Esophagus muscularis mucosa (tissue), 4 donors: ENCODE measurements around the gene ADCY1. TPM values are rescaled to one million over a fixed set of nuclear protein-coding genes. Genes with fewer than 3 reads are reported as not detected.
A peak's percentile ranks its signal among the peaks of the same experiment; 100 is the strongest.

Source experiments
- DNase-seq: peaks from one replicate; pipeline ENCODE4 v3.0.0-alpha.2; 2017; ENCODE audit errors: extremely low spot score
- H3K27ac ChIP-seq, 4 donors: fragments of 200-600 bp; sonication (generic); replicated peaks in 1 of 4; 1 replicate in 3 of 4; 2 replicates in 1 of 4; pipeline ENCODE4 v1.5.1; 2016 to 2019; ENCODE audit warnings: mild to moderate bottlenecking in 1 of 4
- H3K27me3 ChIP-seq, 4 donors: fragments of 200-600 bp; sonication (generic); one replicate each; pipeline versions ENCODE4 v1.5.1 to v1.6.0; 2016 to 2019
- H3K36me3 ChIP-seq, 4 donors: fragments of 200-600 bp; sonication (generic); one replicate each; pipeline ENCODE4 v1.5.1; 2016 to 2019
- H3K4me1 ChIP-seq, 4 donors: fragments of 200-600 bp; sonication (generic); one replicate each; pipeline ENCODE4 v1.5.1; 2016 to 2019
- H3K4me3 ChIP-seq, 4 donors: fragments of 200-600 bp; sonication (generic); 1 replicate in 2 of 4; 2 replicates in 2 of 4; pipeline ENCODE4 v1.5.1; 2016 to 2019; ENCODE audit warnings: mild to moderate bottlenecking in 4 of 4, moderate library complexity in 1 of 4
- H3K9me3 ChIP-seq, 4 donors: fragments of 200-600 bp; sonication (generic); 1 replicate in 3 of 4; 2 replicates in 1 of 4; pipeline ENCODE4 v1.5.1; 2016 to 2019
- CTCF ChIP-seq, 3 experiments: fragments of 200-600 bp in 2 of 3; fragments of 450-650 bp in 1 of 3; sonication (generic) in 2 of 3; IDR thresholded peaks; one replicate each; pipeline ENCODE4 v1.5.1; 2017 to 2019; ENCODE audit warnings: antibody characterized with exemption in 3 of 3, mild to moderate bottlenecking in 2 of 3, moderate library complexity in 1 of 3
- EP300 ChIP-seq: sonication (generic); formaldehyde crosslinking; IDR thresholded peaks from one replicate; pipeline ENCODE4 v1.6.1; 2017; ENCODE audit warnings: antibody characterized with exemption
- POLR2A ChIP-seq: fragments of 450-650 bp; IDR thresholded peaks from one replicate; pipeline ENCODE4 v1.6.1; 2017; ENCODE audit warnings: antibody characterized with exemption, moderate library complexity, mild to moderate bottlenecking, low read depth
- POLR2AphosphoS5 ChIP-seq, 2 donors: sonication (generic); formaldehyde crosslinking; IDR thresholded peaks; one replicate each; pipeline ENCODE4 v1.6.1; 2017; ENCODE audit warnings: antibody characterized with exemption in 2 of 2
- WGBS: methylation state at CpG from one replicate; pipeline ENCODE4 v1.1.5; 2018; 5-methylcytosine and 5-hydroxymethylcytosine counted together
- intact Hi-C: fragments of 100-400 bp; cut with DNase I; formaldehyde crosslinking; loops from one replicate; pipeline ENCODE4 v1.15.1; 2023
- total RNA-seq, 4 donors: library from RNA; depleted of rRNA; stranded (reverse); fragments of >200 nt; gene quantifications; one replicate each; pipeline versions ENCODE4 v1.1.0 to v1.2.1, GENCODE V29; 2016

The ADCY1 gene
- total RNA-seq, 4 donors from 2014 or later, result 0.42 to 2.1 (median 1.2) TPM

- no peak for TF ChIP-seq POLR2AphosphoS5 (IDR thresholded peaks at IDR 0.05)
- no peak overlapping the region for H3K4me3 ChIP-seq
- H3K4me1 ChIP-seq, result no peaks in the 10 kb centered on the region
- intact Hi-C loops, result no loop called here
- peaks cover 0 to 7% (median 1%) of the 10 kb centered on the region in 4 donors for H3K9me3 ChIP-seq
- peak; percentile 50 for DNase-seq
- WGBS, result 75% methylated on average over 7 of the region's 7 CpGs
- no peaks in the 10 kb centered on the region for H3K36me3 ChIP-seq
- no peak overlapping the region for H3K27ac ChIP-seq
- no peaks in the 10 kb centered on the region for H3K27me3 ChIP-seq
These were observed 32.8 kb downstream of the ADCY1 start for GRCh38 chr7:45606931-45607330.

- WGBS, result 97% methylated on average over 16 of the region's 16 CpGs
These were observed 35.0 kb downstream of the ADCY1 start for GRCh38 chr7:45609180-45609579.

GRCh38 chr7:45610019-45610418, 35.9 kb downstream of the ADCY1 start:
- peaks cover 0 to 17% (median 11%) of the 10 kb centered on the region in 4 donors for H3K9me3 ChIP-seq
- no peak overlapping the region for H3K4me3 ChIP-seq
- no peak for DNase-seq
- intact Hi-C loops, result no loop called here
- no peaks in the 10 kb centered on the region for H3K4me1 ChIP-seq
- no peak overlapping the region for H3K27ac ChIP-seq
- H3K36me3 ChIP-seq, result peaks cover 0 to 7% (median 0%) of the 10 kb centered on the region in 4 donors
- 76% methylated on average over 6 of the region's 10 CpGs for WGBS
- TF ChIP-seq EP300 (no peak), CTCF (IDR thresholded peaks at IDR 0.05) (no peak), POLR2AphosphoS5 (IDR thresholded peaks at IDR 0.05) (no peak), POLR2A (no peak)
- no peaks in the 10 kb centered on the region for H3K27me3 ChIP-seq

More at GRCh38 chr7:45609180-45609579, 35.0 kb downstream of the ADCY1 start:
- H3K27me3 ChIP-seq, result no peaks in the 10 kb centered on the region
- no peaks in the 10 kb centered on the region for H3K4me1 ChIP-seq
- no peak overlapping the region for H3K4me3 ChIP-seq
- intact Hi-C loops, result no loop called here
- TF ChIP-seq POLR2A, result no peak
- TF ChIP-seq POLR2AphosphoS5 (IDR thresholded peaks at IDR 0.05), result no peak
- no peak for TF ChIP-seq EP300
- no peak for TF ChIP-seq CTCF (IDR thresholded peaks at IDR 0.05)
- no peak overlapping the region for H3K27ac ChIP-seq
- no peak for DNase-seq
- peaks cover 0 to 15% (median 8%) of the 10 kb centered on the region in 4 donors for H3K9me3 ChIP-seq
- H3K36me3 ChIP-seq, result peaks cover 0 to 7% (median 0%) of the 10 kb centered on the region in 4 donors

- H3K36me3 ChIP-seq, result peaks cover 0 to 7% (median 0%) of the 10 kb centered on the region in 4 donors
- intact Hi-C loops, result no loop called here
- TF ChIP-seq POLR2A (no peak), POLR2AphosphoS5 (IDR thresholded peaks at IDR 0.05) (no peak), CTCF (IDR thresholded peaks at IDR 0.05) (no peak), EP300 (no peak)
- DNase-seq, result no peak
- no peaks in the 10 kb centered on the region for H3K4me1 ChIP-seq
- 72% methylated on average over 3 of the region's 3 CpGs for WGBS
- H3K27ac ChIP-seq, result no peak overlapping the region
- H3K4me3 ChIP-seq, result no peak overlapping the region
- peaks cover 0 to 24% (median 16%) of the 10 kb centered on the region in 4 donors for H3K9me3 ChIP-seq
- no peaks in the 10 kb centered on the region for H3K27me3 ChIP-seq
These were observed 36.6 kb downstream of the ADCY1 start for GRCh38 chr7:45610660-45611299.

- peaks cover 0 to 7% (median 0%) of the 10 kb centered on the region in 4 donors for H3K36me3 ChIP-seq
- no peak overlapping the region for H3K4me3 ChIP-seq
- no peaks in the 10 kb centered on the region for H3K4me1 ChIP-seq
- 72% methylated on average over 3 of the region's 3 CpGs for WGBS
- H3K27me3 ChIP-seq, result no peaks in the 10 kb centered on the region
- no peak for DNase-seq
- no peak for TF ChIP-seq CTCF (IDR thresholded peaks at IDR 0.05)
- no peak for TF ChIP-seq EP300
- TF ChIP-seq POLR2A, result no peak
- no peak for TF ChIP-seq POLR2AphosphoS5 (IDR thresholded peaks at IDR 0.05)
- intact Hi-C loops, result no loop called here
- no peak overlapping the region for H3K27ac ChIP-seq
- H3K9me3 ChIP-seq, result peaks cover 0 to 55% (median 50%) of the 10 kb centered on the region in 4 donors
These were observed 43.0 kb downstream of the ADCY1 start for GRCh38 chr7:45617166-45617565.
